ENCODE data around the gene MIGA2. TPM values are rescaled to one million over a fixed set of nuclear protein-coding genes. Genes with fewer than 3 reads are reported as not detected.
"Not testable (repeated sequence)": the region's sequence is repeated elsewhere in the genome, so short reads cannot be mapped to it uniquely, and the experiment has no call there.

The MIGA2 gene, protein sequence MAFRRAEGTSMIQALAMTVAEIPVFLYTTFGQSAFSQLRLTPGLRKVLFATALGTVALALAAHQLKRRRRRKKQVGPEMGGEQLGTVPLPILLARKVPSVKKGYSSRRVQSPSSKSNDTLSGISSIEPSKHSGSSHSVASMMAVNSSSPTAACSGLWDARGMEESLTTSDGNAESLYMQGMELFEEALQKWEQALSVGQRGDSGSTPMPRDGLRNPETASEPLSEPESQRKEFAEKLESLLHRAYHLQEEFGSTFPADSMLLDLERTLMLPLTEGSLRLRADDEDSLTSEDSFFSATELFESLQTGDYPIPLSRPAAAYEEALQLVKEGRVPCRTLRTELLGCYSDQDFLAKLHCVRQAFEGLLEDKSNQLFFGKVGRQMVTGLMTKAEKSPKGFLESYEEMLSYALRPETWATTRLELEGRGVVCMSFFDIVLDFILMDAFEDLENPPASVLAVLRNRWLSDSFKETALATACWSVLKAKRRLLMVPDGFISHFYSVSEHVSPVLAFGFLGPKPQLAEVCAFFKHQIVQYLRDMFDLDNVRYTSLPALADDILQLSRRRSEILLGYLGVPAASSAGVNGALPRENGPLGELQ
- 49.9 and 50.2 TPM in 2 replicates for total RNA-seq

GRCh38 chr9:129036241-129036922, at the start of gene MIGA2:
Gene MIGA2 (plus strand): TSS chr9:129036626. CDS start chr9:129040595, 3,969 bp downstream.
- intact Hi-C loops (cut with micrococcal nuclease) = loop anchor here (1.0 to 5.0 kb wide), 18 partner anchors 8 to 1249 kb away; partner anchors contain the start of genes CDK9, DOLK, DOLPP1 and ENDOG

DNA sequence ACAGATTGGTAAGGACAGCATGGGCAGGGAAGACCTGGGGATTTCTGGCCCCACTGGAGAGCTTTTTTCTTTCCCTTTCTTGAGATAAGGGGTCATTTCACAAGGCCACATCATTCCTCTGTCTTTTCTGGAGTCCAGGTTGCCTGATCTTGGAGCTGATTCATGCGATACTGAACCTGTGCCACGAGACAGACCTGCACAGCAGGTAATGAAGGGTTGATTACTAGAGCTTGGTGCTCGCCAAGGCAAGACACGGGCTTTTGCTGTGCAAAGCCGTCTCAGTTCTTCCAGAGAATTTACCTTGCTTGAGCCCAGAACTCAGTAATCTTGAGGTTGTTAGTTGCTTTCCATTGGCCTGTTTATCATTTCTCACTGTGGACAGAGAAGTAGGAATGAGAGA, 49.8 kb upstream of the MIGA2 start:
- intact Hi-C loops (cut with micrococcal nuclease) = no loop called here

DNA sequence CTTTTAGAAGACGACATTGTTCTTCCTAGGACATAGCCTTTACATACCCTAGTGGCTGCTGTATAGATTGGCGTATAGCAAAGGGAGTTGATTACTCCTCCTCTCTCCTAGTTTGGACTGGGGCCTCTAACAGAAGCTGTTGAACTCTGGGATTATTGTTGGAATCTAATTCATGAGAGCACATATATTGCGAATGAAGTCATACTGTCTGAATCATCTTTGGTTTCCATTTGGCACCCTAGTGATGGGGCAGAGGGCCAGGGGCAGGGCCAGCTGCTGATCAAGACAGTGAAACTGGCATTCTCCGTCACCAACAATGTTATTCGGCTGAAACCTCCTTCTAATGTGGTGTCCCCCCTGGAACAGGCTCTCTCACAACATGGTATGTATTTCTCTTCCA, 48.6 kb upstream of the MIGA2 start:
- intact Hi-C loops (cut with micrococcal nuclease) = no loop called here

DNA sequence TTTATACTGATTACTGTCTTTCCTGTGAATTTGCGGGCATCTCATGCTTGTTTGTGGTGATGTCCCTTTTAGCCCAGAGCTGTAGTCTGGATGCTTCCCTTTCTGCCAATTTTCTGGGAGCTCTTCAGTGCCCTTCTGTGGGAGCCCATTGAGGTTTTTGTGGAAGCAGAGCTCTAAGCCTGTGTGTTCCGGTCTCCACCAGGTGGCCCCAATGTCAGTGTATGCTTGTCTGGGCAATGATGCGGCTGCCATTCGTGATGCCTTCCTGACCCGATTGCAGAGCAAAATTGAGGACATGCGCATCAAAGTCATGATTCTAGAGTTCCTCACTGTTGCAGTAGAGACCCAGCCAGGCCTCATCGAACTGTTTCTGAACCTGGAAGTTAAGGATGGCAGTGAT, 43.4 kb upstream of the MIGA2 start:
- intact Hi-C loops (cut with micrococcal nuclease) = no loop called here

- intact Hi-C loops (cut with micrococcal nuclease) = no loop called here
Observed at GRCh38 chr9:128995791-128996190, 40.6 kb upstream of the MIGA2 start.

DNA sequence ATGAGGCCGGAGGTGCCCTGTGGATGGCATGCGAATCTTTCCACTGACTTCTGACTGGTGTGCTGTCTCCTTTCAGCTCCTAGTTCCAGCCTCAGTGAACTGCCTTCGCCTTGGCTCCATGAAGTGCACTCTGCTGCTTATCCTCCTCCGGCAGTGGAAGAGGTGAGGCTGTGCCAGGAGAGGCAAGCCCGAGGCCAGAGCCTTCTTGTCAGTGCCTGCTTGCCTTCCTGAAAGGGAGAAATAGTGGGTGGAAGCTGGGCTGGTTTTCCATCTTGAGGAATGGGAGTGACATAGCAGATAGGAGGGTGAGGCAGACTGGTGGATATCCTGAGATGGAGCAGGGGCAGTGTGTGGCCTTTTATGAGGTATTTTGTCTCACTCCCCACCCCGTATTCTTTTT, 38.0 kb upstream of the MIGA2 start:
- intact Hi-C loops (cut with micrococcal nuclease) = no loop called here

GRCh38 chr9:128999581-129000206, 36.7 kb upstream of the MIGA2 start:
- intact Hi-C loops (cut with micrococcal nuclease) = no loop called here

GRCh38 chr9:129001504-129002325, 34.7 kb upstream of the MIGA2 start:
- intact Hi-C loops (cut with micrococcal nuclease) = no loop called here

DNA sequence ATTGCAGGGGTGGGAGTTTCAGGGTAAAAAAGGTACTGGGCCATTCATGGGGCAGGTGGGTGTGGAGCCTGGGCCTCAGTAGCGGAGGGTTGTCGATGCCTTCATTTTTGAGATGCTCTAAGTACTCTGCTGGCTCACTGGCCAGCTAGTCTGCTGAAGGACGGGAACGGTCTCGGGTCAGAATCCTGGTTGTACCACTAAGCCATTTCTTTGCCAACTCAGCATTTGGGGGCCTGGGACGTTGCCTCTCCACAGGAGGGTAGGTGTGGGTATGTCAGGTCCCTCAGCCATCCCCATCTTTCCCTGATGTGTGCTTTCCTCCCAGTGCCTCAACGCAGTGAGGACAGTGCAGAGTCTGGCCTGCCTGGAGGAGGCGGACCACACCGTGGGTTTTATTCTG, 33.4 kb upstream of the MIGA2 start:
- intact Hi-C loops (cut with micrococcal nuclease) = no loop called here

- intact Hi-C loops (cut with micrococcal nuclease) = not testable (repeated sequence)
Observed at GRCh38 chr9:129004173-129004572, 32.3 kb upstream of the MIGA2 start.

- intact Hi-C loops (cut with micrococcal nuclease) = loop anchor here (5.0 kb wide), 1 partner anchor 143 kb away; no protein-coding TSS in a partner anchor
Observed at GRCh38 chr9:129005336-129005997, 31.0 kb upstream of the MIGA2 start.

DNA sequence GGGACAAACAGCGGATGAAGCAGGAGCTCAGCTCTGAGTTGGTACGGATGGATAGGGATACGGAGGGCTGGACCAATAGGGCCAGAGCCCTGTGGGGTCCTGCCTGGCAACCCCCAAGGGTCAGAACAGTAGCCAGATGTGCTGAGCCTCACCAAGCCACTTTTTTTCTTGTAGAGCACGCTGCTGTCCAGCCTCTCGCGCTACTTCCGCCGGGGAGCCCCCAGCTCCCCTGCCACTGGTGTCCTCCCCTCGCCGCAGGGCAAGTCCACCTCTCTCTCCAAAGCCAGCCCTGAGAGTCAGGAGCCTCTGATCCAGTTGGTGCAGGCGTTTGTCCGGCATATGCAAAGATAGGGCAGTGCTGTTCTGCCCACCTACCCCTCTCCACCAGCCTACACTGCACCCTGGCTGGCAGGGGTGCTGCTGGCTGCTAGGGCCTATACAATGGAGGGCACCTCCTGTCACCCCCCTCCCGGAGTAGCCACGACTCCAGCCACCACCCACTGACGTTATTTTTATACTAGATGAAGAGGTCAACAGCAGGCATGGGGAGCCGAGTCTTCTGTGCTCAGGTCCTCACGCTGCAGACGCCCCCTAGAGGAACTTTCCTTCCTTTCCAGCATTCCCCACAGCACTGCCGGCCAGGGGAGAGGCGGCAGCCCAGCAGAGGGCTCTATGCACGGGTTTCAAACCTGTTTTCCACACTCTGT, 29.9 kb upstream of the MIGA2 start:
- intact Hi-C loops (cut with micrococcal nuclease) = loop anchor here (5.0 kb wide), 1 partner anchor 144 kb away; no protein-coding TSS in a partner anchor

DNA sequence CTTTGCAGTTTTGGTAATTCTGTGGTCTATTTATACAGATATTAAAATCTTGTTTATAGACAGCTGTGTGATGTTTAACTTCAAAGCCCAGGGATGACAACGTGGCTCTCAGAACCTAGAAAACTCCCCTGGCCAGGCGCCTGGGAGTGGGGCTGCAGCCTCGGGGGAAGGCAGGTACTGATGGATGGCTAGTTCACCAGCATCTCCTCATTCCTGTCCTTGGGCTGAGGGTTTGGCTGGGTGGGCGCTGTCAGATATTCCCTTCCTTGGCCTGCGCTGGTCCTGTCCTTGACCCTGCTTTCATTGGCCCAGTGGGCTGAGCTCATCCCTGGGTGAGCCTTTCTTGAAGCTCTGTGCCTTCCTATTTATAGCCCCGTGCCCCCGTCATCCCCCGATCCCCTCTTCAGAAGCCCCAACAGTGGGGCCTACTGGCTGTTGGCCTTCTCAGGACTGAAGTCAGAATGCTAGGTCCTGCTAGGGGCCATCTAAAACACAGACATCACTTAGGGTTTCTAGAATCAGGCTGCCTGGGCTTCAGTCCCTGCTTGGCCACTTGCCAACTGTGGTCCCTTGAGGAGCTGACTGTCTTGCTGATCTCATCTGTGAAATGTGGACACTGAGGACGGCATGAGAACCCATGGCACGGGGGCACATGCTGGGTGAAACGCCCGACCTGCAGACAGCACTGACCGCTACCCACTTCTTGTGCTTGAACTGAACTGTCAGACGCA, 29.2 kb upstream of the MIGA2 start:
- intact Hi-C loops (cut with micrococcal nuclease) = loop anchor here (5.0 kb wide), 1 partner anchor 145 kb away; no protein-coding TSS in a partner anchor

- intact Hi-C loops (cut with micrococcal nuclease) = loop anchor here (5.0 kb wide), 1 partner anchor 146 kb away; no protein-coding TSS in a partner anchor
Observed at GRCh38 chr9:129007766-129008468, 28.5 kb upstream of the MIGA2 start.

GRCh38 chr9:129008469-129008965, 27.9 kb upstream of the MIGA2 start:
- intact Hi-C loops (cut with micrococcal nuclease) = loop anchor here (5.0 kb wide), 1 partner anchor 146 kb away; no protein-coding TSS in a partner anchor

DNA sequence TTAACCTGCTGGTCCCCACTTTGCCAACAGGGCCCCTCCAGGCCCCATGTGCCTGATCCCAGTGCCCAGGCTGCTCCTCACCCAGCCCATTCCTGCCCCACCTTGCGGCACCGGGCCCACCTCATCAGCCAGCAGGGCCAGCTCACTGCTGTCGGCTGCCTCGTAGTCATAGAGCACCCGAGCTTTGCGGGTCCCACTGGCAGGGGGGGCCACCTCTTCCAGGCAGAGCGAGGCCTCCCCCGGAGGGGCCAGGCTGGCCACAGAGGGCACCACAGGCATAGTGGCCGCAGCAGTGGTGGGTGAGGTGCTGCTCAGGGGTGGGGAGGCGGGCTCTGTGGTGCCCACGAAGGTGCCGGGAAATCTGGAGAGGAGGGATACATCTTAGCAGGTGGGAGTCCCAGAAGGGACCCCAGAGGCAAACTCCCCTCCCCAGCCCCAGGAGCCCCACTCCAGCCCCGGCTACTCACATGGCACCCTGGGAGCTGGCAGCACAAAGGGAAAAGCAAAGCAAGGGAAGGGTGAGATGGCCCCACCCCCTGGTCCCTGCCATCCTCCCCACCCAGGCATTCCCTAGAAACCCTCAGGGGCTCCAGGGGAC, 27.3 kb upstream of the MIGA2 start:
- intact Hi-C loops (cut with micrococcal nuclease) = loop anchor here (5.0 kb wide), 1 partner anchor 147 kb away; no protein-coding TSS in a partner anchor

- intact Hi-C loops (cut with micrococcal nuclease) = loop anchor here (5.0 kb wide), 1 partner anchor 147 kb away; no protein-coding TSS in a partner anchor
Observed at GRCh38 chr9:129009584-129010141, 26.8 kb upstream of the MIGA2 start.
